ENCODE measurements around the gene ANKRD50. TPM values are rescaled to one million over a fixed set of nuclear protein-coding genes. Genes with fewer than 3 reads are reported as not detected.

The ANKRD50 gene
- total and polyA plus RNA-seq, 9 of the 15 experiments (the other 6 are each of a cell fraction or from before 2014, with no cell fraction given), result 2.0 to 8.0 (median 6.2) TPM

- TF ChIP-seq ZBTB43 (CRISPR knock-in tag; IDR thresholded peaks at IDR 0.05) (no peak), ZNF354B (CRISPR knock-in tag; IDR thresholded peaks at IDR 0.05) (no peak), SNAPC5 (CRISPR knock-in tag; IDR thresholded peaks at IDR 0.05) (no peak), ZNF134 (CRISPR knock-in tag; conservative IDR thresholded peaks at IDR 0.05) (no peak), ZNF280B (CRISPR knock-in tag; IDR thresholded peaks at IDR 0.05) (no peak)
Observed at GRCh38 chr4:124694946-124695598, 17.5 kb downstream of the ANKRD50 start (continued).

GRCh38 chr4:124694306-124694705, 18.2 kb downstream of the ANKRD50 start:
- in situ Hi-C loops (cut with MboI) (no loop called here), intact Hi-C loops (cut with micrococcal nuclease) (no loop called here)
- Histone ChIP-seq H3K9ac (ENCODE audit: insufficient read depth in 1 of 2, low read depth in 2 of 2, low read length in 2 of 2) (no peak overlapping the region), H2AFZ (ENCODE audit: low read depth, low read length) (no peak overlapping the region), H3K9me3 (replicated peaks; ENCODE audit: control insufficient read depth, insufficient read depth, low read depth, low read length) (no peaks in the 10 kb centered on the region; the same call in 1 of the 2 replicates), H3K4me2 (ENCODE audit: insufficient read depth, low read length) (no peak overlapping the region), H3K9me1 (ENCODE audit: control insufficient read depth, insufficient read depth, low read length) (no peaks in the 10 kb centered on the region), H3K79me2 (ENCODE audit: control insufficient read depth, insufficient read depth, low read length) (peaks cover 21% of the 10 kb centered on the region), H3K27ac (ENCODE audit: extremely low read depth, low read depth, low read length) (no peak overlapping the region), H3K4me3 (no peak overlapping the region), H3K36me3 (ENCODE audit: control insufficient read depth, insufficient read depth, low read length) (peaks cover 12% of the 10 kb centered on the region; the same call in 1 of the 3 replicates), H4K20me1 (replicated peaks; ENCODE audit: control insufficient read depth, insufficient read depth, low read length) (no peaks in the 10 kb centered on the region), H3K4me1 (replicated peaks in 1 of 2; ENCODE audit: control insufficient read depth in 2 of 2, insufficient read depth in 2 of 2, low read length in 2 of 2) (no peaks in the 10 kb centered on the region), H3K27me3 (ENCODE audit: control insufficient read depth in 2 of 2, insufficient read depth in 2 of 2, low read length in 2 of 2) (no peaks in the 10 kb centered on the region)
- ChIA-PET CTCF (ENCODE audit: low intra/inter-chr PET ratio) (no interaction called here), POLR2A (no interaction called here)
- BruUV-seq (replicated peaks), result no TSS peak
- DNase-seq (ENCODE audit: extremely low read depth in 1 of 4, low spot score in 3 of 4), result no peak
- ATAC-seq, result no peak
- FAIRE-seq, result no peak
- no peak for TF ChIP-seq ELK3 (CRISPR knock-in tag; IDR thresholded peaks at IDR 0.05)
- TF ChIP-seq ZNF589 (CRISPR knock-in tag; IDR thresholded peaks at IDR 0.05; ENCODE audit: low read depth), result no peak
- TF ChIP-seq ZNF449 (CRISPR knock-in tag; IDR thresholded peaks at IDR 0.05), result no peak
- no peak for TF ChIP-seq DNMT1 (IDR thresholded peaks at IDR 0.05)
- no peak for TF ChIP-seq ZNF239 (CRISPR knock-in tag; IDR thresholded peaks at IDR 0.05)
- TF ChIP-seq HDAC6 (IDR thresholded peaks at IDR 0.05; ENCODE audit: low read depth, low read length), result no peak
- TF ChIP-seq U2AF1 (optimal IDR thresholded peaks at IDR 0.05; ENCODE audit: low read depth, low read length), result no peak
